ENCODE results near the gene NR2F2.

The NR2F2 gene

DNA sequence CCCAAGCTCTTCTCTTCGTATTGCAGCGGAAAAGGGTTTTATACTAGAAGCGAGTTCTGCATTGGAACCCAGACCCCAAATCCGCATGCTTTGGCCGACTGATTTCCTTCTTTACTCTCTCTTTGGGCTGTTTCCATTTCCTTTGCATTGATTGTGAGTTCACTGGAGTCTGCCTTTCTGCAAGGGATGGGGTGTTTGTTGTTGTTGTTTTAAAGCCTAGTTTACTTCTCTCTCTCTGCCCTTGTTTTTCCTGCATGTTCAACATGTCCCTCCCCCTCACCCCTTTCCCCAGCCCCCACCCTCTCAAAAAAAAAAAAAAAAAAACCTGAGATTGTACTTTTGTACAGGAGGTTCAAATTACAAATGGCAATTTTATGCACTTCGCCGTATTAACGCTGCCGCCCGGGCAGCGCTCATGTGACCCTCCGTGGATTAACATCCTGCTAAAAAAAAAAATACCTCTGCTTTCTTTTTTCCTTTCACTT is 2.2 kb downstream of the NR2F2 start:
- DNase-seq (ENCODE audit: low spot score): peak; percentile 23

GRCh38 chr15:96333131-96334016 is 2.9 kb downstream of the NR2F2 start:
- peak; percentile 34 for DNase-seq (ENCODE audit: low spot score)

DNA sequence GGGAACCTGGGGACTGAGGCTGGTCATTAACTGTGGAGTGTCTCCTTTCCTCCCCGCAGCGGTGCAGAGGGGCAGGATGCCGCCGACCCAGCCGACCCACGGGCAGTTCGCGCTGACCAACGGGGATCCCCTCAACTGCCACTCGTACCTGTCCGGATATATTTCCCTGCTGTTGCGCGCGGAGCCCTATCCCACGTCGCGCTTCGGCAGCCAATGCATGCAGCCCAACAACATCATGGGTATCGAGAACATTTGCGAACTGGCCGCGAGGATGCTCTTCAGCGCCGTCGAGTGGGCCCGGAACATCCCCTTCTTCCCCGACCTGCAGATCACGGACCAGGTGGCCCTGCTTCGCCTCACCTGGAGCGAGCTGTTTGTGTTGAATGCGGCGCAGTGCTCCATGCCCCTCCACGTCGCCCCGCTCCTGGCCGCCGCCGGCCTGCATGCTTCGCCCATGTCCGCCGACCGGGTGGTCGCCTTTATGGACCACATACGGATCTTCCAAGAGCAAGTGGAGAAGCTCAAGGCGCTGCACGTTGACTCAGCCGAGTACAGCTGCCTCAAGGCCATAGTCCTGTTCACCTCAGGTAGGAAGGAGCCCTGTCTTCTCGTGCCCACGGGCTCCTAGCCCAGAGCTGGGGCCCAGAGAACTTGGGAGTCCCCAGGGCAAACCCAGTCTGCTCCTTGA is 3.7 kb downstream of the NR2F2 start:
- DNase-seq (ENCODE audit: low spot score): peak; percentile 14

- peak; percentile 16 for DNase-seq (ENCODE audit: low spot score)
Observed at GRCh38 chr15:96334705-96335410, 4.4 kb downstream of the NR2F2 start.

DNA sequence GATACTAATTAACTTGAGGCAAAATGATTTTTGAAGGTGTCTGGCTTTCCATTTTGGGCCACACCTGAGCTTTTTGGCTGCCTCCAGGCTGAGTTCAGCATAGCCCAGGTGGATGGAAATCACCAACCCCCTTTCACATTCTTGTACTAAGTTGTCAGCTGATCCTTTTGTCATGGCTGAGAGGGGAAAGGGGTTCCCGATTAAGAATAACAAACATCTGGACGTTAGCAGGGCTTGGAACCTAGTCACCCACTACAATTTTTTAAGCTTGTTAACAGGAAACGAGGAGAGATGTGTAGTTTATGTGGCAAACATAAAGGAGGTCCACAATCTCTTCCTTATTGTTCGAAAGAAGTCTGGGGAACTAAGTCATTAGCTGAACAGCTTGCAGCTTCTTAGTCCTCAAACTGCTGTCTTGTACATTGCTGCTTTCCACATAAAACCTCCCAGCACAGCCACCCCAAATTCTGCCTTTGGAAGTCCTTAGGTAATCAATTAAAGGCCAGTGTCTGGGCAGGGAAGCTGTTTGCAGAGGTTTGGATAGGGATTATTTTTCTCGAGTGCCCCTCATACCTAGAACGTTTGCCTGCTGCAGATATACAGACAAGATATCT is 5.0 kb downstream of the NR2F2 start:
- DNase-seq (ENCODE audit: low spot score): no peak

DNA sequence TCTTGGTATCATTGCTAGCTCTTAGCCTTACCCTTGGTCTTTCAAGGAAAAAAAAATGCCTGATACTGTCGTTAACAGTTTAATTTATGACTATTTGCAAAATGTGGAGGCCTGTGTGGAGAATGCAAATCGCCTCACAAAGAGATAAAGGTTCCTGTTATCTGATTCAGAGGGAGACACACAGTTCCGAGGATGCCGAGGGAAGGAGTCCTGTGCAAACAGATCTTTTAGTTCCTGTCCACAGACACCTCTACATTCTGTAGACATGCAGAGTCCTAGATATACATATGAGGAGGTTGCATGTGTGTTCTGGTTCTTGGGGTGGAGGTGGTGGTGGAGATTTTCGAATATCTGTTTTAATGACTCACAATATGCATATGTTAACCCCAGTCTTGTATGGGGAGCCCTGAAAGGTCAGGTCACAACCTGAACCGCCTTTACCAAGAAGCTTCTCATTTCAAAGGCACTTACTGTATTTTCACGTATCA is 5.7 kb downstream of the NR2F2 start:
- no peak for DNase-seq (ENCODE audit: low spot score)

DNA sequence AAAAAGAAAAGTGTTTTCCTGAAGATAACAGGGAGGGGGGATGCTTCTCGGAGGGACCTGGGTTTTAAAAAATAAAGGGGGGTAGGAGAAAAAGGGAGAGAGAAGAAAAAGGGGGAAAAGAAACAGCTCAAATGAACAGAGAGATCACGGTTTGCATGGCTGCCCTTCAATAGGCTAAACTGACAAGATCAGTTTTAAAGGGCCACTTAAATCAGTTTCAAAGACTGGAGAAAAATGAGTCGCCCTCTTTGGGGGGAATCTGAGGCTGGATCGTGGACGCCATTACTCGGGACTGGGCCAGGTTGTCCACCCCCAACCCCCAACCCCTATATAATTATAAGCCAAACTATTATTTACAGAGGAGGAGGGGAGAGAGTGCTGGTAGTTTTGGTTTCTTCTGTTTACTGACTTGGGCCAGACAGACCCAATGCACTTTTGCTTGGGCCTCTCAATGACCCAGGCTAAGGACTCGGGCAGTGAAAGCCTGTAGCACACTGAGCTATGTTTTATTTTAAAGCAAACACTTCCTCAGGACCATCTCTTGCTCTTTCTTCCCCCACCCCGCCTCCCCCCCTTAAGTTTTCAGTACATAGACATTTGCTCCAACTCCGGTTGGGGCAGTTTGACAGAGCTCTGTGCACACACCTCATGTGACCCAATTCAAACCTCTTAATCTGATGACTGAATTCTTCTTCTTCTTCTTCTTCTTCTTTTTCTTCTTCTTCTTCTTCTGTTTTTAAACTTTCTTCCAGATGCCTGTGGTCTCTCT is 6.3 kb downstream of the NR2F2 start:
- DNase-seq (ENCODE audit: low spot score): no peak

DNA sequence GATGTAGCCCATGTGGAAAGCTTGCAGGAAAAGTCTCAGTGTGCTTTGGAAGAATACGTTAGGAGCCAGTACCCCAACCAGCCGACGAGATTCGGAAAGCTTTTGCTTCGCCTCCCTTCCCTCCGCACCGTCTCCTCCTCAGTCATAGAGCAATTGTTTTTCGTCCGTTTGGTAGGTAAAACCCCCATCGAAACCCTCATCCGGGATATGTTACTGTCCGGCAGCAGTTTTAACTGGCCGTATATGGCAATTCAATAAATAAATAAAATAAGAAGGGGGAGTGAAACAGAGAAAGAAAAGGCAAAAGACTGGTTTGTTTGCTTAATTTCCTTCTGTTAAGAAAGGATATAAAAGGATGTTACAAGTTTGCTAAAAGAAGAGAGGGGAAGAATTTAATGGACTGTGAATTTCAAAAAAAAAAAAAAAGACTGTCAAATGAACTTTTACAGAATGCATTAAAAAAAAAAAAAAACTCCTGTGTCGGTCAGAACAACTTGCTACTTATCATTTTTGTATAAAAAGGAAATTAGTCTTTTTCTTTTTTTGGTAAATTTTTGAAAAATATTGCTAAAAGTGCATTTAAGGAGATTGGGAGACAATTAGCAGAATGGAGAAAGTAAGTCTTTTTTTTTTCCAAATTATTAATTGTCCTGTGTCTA is 7.0 kb downstream of the NR2F2 start:
- DNase-seq (ENCODE audit: low spot score): no peak

DNA sequence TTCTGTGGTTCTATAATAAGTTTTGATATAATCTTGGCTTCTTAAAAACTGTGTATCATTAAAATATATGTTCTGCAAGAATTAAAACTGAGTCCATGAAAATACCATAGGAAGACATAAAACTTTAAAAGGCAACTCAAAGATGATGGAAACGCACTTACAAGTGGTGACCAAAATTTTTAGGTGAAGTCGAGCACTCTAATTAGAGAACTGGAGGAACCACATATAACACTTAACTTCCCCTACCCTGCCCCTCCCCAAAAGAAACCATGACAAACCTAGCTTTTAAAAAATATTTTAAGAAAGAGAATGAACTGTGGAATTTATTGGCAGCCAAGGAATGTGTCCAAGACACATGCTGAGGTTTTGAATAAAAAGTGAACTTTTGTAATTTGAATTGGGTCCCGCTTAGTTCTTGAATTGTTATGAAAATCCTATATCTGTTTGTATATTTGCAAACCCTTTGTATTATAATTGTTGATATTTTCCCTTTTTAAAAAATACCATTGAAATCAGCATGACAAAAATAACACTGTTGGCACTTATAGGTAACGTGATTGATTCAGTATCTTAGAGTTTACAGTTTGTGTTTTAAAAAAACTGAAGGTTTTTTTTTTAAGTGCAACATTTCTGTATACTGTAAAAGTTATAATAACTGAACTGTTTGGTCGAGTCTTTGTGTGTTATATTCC is 7.7 kb downstream of the NR2F2 start:
- DNase-seq (ENCODE audit: low spot score): no peak

- DNase-seq (ENCODE audit: low spot score): peak; percentile 89
Observed at GRCh38 chr15:96338766-96339618, 8.5 kb downstream of the NR2F2 start.

DNA sequence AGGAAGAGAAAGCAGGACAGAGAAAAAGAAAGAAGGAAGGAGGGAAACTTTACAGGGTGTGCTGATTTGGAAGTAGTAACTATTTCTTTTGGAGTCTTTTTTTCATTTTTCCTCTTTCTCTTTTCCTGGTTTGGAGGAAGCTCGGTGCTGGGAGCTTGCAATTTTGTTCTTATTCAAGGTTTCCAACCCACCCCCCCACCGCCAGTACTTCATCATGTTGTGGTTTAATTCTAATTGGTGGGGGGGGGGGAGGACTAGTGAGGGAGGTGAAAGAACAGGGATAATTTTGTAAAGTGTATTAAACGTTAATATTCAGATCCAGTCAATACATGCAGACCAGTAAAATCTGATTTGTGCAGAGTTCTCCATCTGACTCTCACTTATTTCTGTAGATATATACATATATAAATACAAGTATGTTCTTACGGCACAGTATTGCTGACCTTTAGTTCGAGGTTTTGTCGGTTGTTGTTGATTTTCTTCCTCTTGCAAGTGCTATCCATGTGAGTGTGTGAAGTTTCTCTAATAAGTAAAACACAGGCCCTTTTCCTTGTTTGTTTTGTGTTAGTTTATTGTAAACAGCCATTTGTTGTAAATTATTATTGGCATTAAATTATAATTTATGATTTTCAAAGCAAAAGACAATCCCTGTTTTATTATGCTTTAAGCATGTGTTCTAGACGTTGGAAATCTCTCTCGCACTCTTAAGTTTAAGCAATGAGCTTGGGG is 9.3 kb downstream of the NR2F2 start:
- no peak for DNase-seq (ENCODE audit: low spot score)

GRCh38 chr15:96340348-96340597 is 9.8 kb downstream of the NR2F2 start:
- no peak for DNase-seq (ENCODE audit: low spot score)

DNA sequence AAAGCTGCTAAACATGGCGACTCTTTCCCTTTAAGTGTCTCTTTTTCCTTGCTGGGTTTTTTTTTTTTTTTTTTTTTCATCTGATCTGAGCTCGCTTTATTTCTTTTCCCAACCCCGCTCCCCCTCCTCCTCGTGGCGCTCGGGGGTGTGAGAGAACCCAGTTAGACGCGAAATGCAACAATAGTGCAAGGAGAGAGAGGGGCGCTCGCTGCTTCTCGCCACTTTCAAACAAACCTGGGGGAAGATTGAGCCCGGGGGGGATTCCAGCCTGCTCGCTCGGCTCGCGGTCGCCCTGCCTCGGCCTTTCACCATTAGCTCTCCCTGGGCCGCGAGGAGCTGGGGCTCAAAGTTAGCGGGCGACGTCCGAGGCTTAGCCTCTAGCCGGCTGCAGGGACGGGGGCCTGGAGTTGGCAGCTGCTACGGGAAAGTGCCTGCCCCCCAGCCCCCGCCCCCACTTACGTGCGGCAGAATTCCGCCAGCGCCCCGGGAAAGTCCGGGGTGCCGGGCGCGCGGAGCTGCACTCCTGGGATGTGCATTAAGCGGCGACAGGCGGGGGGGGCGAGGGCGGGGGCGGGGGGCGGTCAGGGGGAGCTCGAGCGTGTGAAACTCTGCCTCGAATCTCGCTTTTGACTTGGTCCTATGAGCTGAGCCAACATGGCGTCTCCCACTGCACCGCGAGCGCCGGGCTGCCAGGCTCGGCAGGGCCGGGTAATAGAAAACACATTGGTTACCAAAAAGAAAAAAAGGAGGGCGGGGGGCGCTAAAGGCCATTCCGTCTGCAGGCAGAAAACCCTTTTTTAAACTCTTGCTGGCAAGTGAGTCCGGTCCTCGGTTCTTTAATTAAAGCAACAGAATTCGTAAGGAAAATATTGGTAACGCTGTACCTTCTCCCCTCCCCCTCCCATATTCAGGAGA is 10.4 kb downstream of the NR2F2 start:
- no peak for DNase-seq (ENCODE audit: low spot score)

- no peak for DNase-seq (ENCODE audit: low spot score)
Observed at GRCh38 chr15:96341513-96342405, 11.3 kb downstream of the NR2F2 start.

DNA sequence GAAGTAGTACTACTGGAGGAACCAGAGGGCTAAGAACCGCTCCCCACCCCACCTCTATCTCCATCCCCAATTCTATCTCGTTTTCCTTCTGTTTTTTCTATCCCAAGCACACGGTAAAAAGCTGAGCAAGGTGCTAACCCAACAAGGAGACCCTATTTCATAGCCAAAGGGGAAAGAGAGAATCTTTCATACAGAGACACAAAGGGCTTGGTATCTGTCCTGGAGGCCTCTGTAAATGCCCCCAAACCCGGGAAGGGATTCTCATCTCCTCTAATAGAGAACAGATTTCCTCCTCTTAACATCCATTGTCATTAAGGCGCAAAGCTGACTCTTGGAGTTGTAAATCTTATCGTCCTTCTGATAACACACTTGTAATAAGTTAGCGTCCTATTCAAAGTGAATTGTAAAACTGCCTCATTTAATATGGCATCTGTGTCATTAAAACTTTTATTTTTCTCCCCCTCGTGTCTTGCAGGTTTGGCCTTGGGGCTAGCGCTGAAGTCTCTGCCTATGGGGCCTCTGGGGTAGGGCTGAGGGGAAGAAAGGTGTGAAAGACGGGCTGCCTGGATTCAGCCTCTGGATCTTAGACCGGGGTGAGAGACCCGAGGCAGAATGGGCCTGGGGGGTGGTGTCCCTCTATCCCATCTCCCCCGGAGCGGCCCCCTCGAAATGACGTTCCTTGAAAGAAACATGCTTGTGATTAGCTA is 12.1 kb downstream of the NR2F2 start:
- DNase-seq (ENCODE audit: low spot score): no peak
